ENCODE data around the gene APOL2.

DNA sequence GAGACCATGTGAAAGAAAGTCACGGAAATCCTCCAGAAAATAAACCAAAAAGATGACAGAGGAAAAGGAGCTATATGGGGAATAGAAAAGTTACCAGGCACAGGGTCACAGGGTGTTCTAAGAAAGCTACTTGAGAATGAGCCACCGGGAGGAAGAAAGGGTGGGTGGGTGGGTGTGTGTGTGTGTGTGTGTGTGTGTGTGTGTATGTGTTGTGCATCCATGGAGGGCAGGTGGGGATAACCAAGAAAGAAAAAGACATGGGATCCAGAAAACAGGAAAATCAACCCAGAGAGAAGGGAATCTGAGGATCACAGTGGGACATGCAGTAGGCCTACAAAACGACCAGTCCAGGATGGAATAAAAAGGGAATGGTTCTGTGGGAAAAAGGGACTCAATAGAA, 3.7 kb downstream of the APOL2 start:
- TF ChIP-seq, protein P1, sequence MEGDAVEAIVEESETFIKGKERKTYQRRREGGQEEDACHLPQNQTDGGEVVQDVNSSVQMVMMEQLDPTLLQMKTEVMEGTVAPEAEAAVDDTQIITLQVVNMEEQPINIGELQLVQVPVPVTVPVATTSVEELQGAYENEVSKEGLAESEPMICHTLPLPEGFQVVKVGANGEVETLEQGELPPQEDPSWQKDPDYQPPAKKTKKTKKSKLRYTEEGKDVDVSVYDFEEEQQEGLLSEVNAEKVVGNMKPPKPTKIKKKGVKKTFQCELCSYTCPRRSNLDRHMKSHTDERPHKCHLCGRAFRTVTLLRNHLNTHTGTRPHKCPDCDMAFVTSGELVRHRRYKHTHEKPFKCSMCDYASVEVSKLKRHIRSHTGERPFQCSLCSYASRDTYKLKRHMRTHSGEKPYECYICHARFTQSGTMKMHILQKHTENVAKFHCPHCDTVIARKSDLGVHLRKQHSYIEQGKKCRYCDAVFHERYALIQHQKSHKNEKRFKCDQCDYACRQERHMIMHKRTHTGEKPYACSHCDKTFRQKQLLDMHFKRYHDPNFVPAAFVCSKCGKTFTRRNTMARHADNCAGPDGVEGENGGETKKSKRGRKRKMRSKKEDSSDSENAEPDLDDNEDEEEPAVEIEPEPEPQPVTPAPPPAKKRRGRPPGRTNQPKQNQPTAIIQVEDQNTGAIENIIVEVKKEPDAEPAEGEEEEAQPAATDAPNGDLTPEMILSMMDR (IDR thresholded peaks at IDR 0.05), result no peak
- TF ChIP-seq POLR2A (IDR thresholded peaks at IDR 0.05), result no peak
- TF ChIP-seq EP300 (IDR thresholded peaks at IDR 0.05), result no peak

All from ovary (tissue), 3 donors.